ENCODE results near the gene AKNA.

Gene AKNA

DNA sequence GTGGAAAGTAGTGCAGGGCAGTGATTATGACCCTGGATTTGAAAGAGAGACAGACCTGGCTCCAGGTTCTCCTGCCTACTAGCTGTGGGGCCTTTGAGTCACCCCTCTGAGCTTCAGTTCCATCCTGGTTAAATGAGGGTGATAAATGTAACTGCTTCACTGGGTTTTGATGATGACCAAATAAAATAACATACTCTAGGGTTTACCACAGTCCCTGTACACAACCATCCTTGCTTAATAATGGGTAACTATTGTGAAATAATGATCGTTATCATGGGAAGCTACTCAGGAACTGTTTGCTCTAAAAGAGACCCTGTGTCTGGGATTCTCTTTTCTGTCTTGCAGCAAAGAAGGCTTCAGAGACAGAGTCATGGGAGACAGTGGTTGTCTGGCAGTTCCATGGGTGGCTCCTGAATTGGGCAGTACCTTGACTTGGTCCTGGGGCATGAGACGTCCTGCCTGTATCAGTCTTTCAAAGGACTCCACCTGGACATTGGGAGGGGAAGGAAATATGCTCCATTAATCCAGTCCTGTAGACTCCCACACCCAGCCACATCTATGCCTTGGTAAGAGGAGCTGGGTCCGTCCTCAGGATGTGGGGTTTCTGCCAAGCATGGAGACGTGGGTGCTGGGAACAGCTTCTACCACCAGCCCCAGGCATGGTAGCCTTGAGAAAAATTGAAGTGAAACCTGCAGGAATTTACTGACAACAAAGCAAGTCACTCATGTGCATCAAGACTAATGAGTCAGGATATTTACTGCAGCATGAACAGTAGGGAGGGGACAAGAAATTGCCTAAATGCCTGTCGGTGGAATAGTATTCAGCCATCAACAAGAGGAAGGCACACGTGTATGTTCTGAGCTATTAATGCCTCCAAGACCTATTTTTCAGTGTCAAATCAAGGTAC, 23.4 kb downstream of the AKNA start:
- FAIRE-seq = no peak
- TF ChIP-seq POLR2AphosphoS5 (IDR thresholded peaks at IDR 0.05; ENCODE audit: low read depth, low read length) = no peak
- TF ChIP-seq POLR2A (IDR thresholded peaks at IDR 0.05; ENCODE audit: low read depth, low read length) = no peak; the same call in 1 of the 2 replicates
- DNase-seq (ENCODE audit: insufficient read length) = no peak

DNA sequence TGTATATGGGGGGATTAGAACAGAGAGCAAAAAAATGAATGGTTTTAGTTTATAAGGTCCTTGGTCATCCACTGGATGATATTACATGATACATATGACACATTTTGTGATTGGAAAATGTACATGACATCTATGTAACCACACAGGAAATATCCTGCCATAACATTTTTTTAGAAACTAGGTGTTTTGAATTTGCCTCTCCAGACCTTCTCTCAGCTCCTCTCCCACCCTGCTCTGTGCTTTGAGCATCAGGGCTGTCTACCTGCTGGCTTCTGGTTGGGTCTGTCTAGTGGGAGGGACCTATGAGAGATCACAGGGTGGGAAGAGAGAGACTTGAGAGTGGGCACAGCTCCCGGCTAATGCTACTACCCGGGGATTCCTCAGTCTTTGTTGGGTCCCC, 24.4 kb downstream of the AKNA start:
- DNase-seq (ENCODE audit: insufficient read length) (no peak), FAIRE-seq (no peak)
- TF ChIP-seq POLR2AphosphoS5 (IDR thresholded peaks at IDR 0.05; ENCODE audit: low read depth, low read length) = no peak
- no peak for TF ChIP-seq TAF1 (IDR thresholded peaks at IDR 0.05; ENCODE audit: borderline replicate concordance, low read depth, low read length)
- TF ChIP-seq POLR2A (IDR thresholded peaks at IDR 0.05; ENCODE audit: low read depth, low read length) = no peak

DNA sequence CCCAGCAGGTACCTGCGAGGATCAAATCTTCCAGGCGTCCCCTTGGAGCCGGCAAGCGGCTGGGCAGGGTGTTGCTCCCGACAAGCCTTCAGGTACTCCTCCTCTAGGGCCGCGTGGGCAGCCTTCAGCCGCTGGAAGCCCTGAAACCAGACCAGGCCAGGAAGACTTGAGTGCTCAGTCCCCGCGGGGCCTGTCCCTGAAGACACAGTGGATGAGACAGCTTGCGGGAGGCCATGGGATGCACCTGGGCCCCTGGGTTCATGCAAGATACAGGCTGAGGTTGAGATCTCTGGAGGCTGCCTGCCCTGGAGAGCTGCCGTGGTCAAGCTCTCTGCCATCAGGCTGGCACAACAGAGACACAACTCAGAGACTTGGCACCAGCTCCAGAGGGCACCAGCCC, 25.4 kb downstream of the AKNA start:
- DNase-seq (ENCODE audit: insufficient read length) = no peak
- TF ChIP-seq POLR2A (IDR thresholded peaks at IDR 0.05; ENCODE audit: low read depth, low read length) (no peak), TAF1 (IDR thresholded peaks at IDR 0.05; ENCODE audit: borderline replicate concordance, low read depth, low read length) (no peak), POLR2AphosphoS5 (IDR thresholded peaks at IDR 0.05; ENCODE audit: low read depth, low read length) (no peak)
- FAIRE-seq = no peak

DNA sequence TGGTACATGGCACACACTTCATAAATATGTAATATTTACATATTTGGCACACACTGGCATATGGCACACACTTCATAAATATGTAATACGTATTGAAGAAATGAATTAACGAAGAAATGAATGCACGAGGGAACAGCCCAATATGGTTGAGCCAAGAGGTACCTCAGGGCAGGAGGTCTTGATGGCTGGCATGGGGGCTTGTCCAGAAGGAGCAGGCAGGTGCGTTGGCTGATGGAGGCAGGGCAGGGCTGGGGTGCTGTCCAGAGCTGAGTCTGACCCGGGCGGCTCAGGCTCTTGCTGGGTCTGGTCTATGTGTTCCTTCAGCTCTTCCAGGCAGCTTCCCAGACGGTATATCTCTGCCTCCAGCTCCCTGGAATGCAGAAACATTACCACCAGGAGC, 26.2 kb downstream of the AKNA start:
- DNase-seq (ENCODE audit: insufficient read length) (no peak), FAIRE-seq (no peak)
- no peak for TF ChIP-seq TAF1 (IDR thresholded peaks at IDR 0.05; ENCODE audit: borderline replicate concordance, low read depth, low read length)
- no peak for TF ChIP-seq POLR2AphosphoS5 (IDR thresholded peaks at IDR 0.05; ENCODE audit: low read depth, low read length)
- TF ChIP-seq POLR2A (IDR thresholded peaks at IDR 0.05; ENCODE audit: low read depth, low read length) = no peak; the same call in 1 of the 2 replicates

DNA sequence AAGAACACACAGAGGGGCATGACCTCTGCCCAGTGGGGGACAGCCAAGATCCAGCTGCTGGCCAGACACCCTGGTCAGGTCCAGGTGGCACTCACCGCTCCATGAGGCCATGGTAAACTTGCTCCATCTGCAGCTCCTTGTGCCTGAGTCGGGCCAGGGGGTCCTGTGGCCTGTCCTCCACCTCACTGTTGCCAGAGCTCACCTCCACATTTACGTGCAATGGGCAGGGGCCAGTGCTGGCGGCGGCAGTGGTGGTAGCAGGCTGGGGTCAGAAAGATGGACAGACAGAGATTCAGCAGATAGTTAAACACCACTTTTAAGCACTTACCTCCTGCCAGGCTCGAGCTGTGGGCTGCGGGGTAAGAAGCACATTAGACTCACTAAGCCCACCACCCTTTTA, 28.0 kb downstream of the AKNA start:
- FAIRE-seq (no peak), DNase-seq (ENCODE audit: insufficient read length) (no peak)
- no peak for TF ChIP-seq POLR2A (IDR thresholded peaks at IDR 0.05; ENCODE audit: low read depth, low read length)

DNA sequence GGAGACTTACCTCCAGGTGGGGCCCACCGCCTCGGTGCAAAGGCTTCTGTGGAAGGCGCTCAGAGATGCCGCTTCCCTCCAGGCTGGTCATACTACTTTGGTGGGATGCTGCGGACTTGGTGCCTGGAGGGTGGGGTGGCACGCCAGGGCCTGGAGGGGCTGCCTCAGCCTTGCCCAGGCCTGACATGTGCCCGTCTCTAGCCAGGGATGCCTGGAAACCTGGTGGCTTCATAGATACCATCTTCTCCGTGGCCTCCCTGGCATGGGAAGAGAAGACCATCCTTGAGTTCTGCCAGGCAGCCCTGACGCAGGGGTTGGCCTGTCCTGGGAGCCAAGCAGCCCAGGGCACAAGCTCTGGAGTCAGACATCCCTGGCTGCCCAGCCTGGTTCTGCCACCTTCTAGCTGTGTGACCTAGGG, 29.9 kb downstream of the AKNA start:
- no peak for TF ChIP-seq TAF1 (IDR thresholded peaks at IDR 0.05; ENCODE audit: borderline replicate concordance, low read depth, low read length)
- TF ChIP-seq POLR2A (IDR thresholded peaks at IDR 0.05; ENCODE audit: low read depth, low read length) = no peak
- no peak for TF ChIP-seq POLR2AphosphoS5 (IDR thresholded peaks at IDR 0.05; ENCODE audit: low read depth, low read length)
- DNase-seq (ENCODE audit: insufficient read length) (no peak), FAIRE-seq (no peak)

DNA sequence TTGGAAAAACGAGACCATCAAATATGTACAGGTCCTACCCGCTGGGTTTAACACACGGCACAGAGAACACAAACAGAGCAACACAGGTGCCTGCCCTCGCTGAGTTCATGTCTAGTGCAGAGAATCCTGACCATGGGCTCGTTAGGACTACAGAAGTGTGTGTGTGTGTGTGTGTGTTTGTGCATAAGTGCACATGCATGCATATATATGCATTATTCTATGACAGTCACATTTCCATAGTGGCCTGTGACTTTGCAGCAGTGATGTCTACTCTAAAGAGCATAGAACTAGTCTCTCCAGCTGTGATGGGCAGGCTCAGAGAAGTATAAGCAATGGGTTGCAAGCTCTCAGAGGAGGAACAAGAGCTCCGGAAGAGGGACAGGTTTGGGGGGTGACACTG, 30.4 kb downstream of the AKNA start:
- DNase-seq (ENCODE audit: insufficient read length) (no peak), FAIRE-seq (no peak)
- TF ChIP-seq POLR2A (IDR thresholded peaks at IDR 0.05; ENCODE audit: low read depth, low read length) (no peak), POLR2AphosphoS5 (IDR thresholded peaks at IDR 0.05; ENCODE audit: low read depth, low read length) (no peak), TAF1 (IDR thresholded peaks at IDR 0.05; ENCODE audit: borderline replicate concordance, low read depth, low read length) (no peak)

DNA sequence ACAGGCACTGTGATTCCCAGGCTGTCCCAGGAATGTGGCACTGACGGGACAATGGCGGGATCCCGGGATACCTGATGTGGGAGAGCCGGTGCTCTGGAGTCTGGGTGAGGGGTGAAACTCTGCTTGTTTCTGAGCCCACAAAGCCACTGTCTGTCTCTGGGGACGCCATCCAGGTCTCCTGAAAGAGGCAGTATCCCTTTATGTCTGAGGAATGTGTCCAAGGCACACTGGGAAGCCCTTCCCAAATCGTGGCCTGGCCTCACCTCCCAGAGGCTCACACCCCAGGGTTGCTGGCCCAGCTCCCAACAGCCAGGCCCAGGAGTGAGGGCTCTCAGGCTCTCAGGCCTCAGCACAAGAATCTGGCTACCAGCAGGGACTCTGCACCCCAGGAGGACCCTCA, 31.0 kb downstream of the AKNA start:
- FAIRE-seq (no peak), DNase-seq (ENCODE audit: insufficient read length) (no peak)
- no peak for TF ChIP-seq POLR2A (IDR thresholded peaks at IDR 0.05; ENCODE audit: low read depth, low read length)
- no peak for TF ChIP-seq TAF1 (IDR thresholded peaks at IDR 0.05; ENCODE audit: borderline replicate concordance, low read depth, low read length)
- TF ChIP-seq POLR2AphosphoS5 (IDR thresholded peaks at IDR 0.05; ENCODE audit: low read depth, low read length) = no peak

DNA sequence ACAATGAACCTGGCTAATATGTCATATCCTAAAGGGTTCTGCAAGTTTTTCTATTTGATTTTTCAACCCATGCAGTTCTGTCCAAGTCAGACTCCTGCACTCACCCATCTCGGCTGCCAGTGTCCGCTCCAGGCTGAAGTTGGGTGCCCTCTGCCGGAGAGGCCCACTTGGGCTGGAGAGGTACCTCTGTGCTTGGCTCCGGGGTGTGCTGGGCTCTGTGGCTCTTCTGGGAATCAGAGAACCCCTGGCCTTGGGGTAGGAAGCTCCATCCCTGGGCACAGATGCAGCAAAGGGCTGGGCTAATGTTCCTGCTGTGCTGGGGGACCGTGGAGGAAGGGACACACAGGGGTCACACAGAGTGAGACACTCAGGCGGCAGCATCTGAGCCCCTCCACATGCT, 32.0 kb downstream of the AKNA start:
- DNase-seq (ENCODE audit: insufficient read length) = no peak
- TF ChIP-seq TAF1 (IDR thresholded peaks at IDR 0.05; ENCODE audit: borderline replicate concordance, low read depth, low read length) (no peak), POLR2A (IDR thresholded peaks at IDR 0.05; ENCODE audit: low read depth, low read length) (no peak), POLR2AphosphoS5 (IDR thresholded peaks at IDR 0.05; ENCODE audit: low read depth, low read length) (no peak)
- no peak for FAIRE-seq

DNA sequence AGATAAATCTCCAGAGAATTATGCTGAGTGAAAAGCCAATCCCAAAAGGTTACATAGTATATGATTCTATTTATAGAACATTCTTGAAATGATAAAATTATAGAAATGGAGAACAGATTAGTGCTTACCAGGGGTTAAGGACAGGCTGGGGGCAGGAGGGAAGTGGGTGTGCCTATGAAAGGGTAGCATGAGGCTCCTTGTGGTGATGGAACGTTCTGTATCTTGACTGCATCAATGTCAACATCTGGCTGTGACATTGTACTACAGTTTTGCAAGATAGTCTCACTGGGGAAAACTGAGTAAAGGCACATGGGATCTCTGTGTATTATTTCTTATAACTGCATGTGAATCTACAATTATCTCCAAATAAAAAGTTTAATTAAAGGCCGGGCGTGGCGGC, 35.9 kb downstream of the AKNA start:
- TF ChIP-seq TAF1 (IDR thresholded peaks at IDR 0.05; ENCODE audit: borderline replicate concordance, low read depth, low read length) = no peak
- TF ChIP-seq POLR2A (IDR thresholded peaks at IDR 0.05; ENCODE audit: low read depth, low read length) = no peak
- no peak for TF ChIP-seq POLR2AphosphoS5 (IDR thresholded peaks at IDR 0.05; ENCODE audit: low read depth, low read length)
- no peak for DNase-seq (ENCODE audit: insufficient read length)
- no peak for FAIRE-seq

DNA sequence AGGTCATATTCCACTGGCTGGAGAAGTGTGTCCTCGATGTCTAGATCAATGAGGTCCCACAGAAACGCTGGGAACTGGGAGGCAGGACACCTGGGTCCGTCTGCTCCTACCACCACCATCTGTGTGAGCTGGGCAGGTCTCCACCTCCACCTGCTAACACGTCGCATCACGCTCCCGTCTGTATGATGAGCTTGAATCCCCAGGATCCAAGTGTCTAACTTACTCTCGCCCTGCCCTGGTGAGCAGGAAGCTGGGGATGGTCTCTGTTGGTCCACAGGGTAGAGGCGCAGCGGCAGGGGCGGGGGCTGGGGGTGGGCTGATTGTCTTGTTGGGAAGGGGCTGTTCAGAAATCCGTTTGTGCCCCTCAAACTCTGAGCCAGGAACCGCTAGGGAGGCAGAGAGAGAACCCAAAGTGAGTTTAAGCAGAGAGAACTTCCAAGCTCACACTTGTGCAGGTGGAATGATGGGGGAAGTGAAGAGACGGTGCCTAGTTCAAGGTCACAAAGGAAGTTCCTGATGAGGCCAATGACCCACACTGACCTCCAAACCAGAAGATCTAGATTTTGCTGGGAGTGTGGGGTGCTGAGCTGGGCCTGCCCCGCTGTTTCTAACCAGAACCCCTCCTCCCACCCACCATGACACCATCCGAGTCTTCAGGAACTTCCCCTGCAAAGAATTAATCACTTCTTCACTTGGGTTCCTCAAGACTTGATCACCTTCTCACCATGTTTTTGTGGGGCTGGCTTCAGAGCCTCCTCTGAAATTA, 37.0 kb downstream of the AKNA start:
- no peak for TF ChIP-seq TAF1 (IDR thresholded peaks at IDR 0.05; ENCODE audit: borderline replicate concordance, low read depth, low read length)
- TF ChIP-seq POLR2AphosphoS5 (IDR thresholded peaks at IDR 0.05; ENCODE audit: low read depth, low read length) = no peak
- peak; percentile 14 for FAIRE-seq

More for the DNA sequence above, 37.0 kb downstream of the AKNA start:
- no peak for DNase-seq (ENCODE audit: insufficient read length)
